ENCODE data around the gene HYAL3. TPM values are rescaled to one million over a fixed set of nuclear protein-coding genes. Genes with fewer than 3 reads are reported as not detected.
A peak's percentile ranks its signal among the peaks of the same experiment; 100 is the strongest.
"Not testable (repeated sequence)": the region's sequence is repeated elsewhere in the genome, so short reads cannot be mapped to it uniquely, and the experiment has no call there.

Gene HYAL3
- total RNA-seq, 2 experiments from 2014 or later: 3.0 to 3.2 TPM

GRCh38 chr3:50245251-50245745, 53.9 kb downstream of the HYAL3 start:
- intact Hi-C loops (cut with DNase I, micrococcal nuclease): no loop called here
- H3K27ac ChIP-seq (ENCODE audit: low read depth in 1 of 2, low read length in 2 of 2): peak overlapping the region; percentile 89 to 90
- H3K4me3 ChIP-seq (ENCODE audit: low read length): peak overlapping the region; percentile 47
- TF ChIP-seq, protein P1, sequence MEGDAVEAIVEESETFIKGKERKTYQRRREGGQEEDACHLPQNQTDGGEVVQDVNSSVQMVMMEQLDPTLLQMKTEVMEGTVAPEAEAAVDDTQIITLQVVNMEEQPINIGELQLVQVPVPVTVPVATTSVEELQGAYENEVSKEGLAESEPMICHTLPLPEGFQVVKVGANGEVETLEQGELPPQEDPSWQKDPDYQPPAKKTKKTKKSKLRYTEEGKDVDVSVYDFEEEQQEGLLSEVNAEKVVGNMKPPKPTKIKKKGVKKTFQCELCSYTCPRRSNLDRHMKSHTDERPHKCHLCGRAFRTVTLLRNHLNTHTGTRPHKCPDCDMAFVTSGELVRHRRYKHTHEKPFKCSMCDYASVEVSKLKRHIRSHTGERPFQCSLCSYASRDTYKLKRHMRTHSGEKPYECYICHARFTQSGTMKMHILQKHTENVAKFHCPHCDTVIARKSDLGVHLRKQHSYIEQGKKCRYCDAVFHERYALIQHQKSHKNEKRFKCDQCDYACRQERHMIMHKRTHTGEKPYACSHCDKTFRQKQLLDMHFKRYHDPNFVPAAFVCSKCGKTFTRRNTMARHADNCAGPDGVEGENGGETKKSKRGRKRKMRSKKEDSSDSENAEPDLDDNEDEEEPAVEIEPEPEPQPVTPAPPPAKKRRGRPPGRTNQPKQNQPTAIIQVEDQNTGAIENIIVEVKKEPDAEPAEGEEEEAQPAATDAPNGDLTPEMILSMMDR (IDR thresholded peaks at IDR 0.05): no peak
- H3K36me3 ChIP-seq (ENCODE audit: insufficient read depth, low read length): peaks cover 56% of the 10 kb centered on the region
- ChIA-PET CTCF (interaction anchor here (2.2 to 5.9 kb wide), 2 partner anchors 17 to 50 kb away, joined by 53 to 71 read pairs; no protein-coding TSS in a partner anchor), POLR2A (interaction anchor here (2.4 to 7.4 kb wide), 2 partner anchors 18 to 47 kb away, joined by 7 to 55 read pairs; partner anchors contain the start of gene IFRD2)
- H3K9me3 Mint-ChIP-seq: no peaks in the 10 kb centered on the region
- no peaks in the 10 kb centered on the region for H3K9me3 ChIP-seq (ENCODE audit: control insufficient read depth in 1 of 2, insufficient read depth in 1 of 2, low read length in 2 of 2)
- H3K4me3 Mint-ChIP-seq: peak overlapping the region; percentile 83
- ATAC-seq (ENCODE audit: poor library complexity): no peak
- H3K4me1 Mint-ChIP-seq (ENCODE audit: low read depth): peaks cover 77% of the 10 kb centered on the region
- H3K27ac Mint-ChIP-seq: peak overlapping the region; percentile 92
- no peak for DNase-seq
- no peaks in the 10 kb centered on the region for H3K27me3 Mint-ChIP-seq
- peaks cover 40% of the 10 kb centered on the region for H3K36me3 Mint-ChIP-seq (ENCODE audit: low read depth)
- no peaks in the 10 kb centered on the region for H3K27me3 ChIP-seq (ENCODE audit: control insufficient read depth in 1 of 2, insufficient read depth in 2 of 2, low read length in 2 of 2)
- peaks cover 100% of the 10 kb centered on the region for H3K4me1 ChIP-seq (ENCODE audit: insufficient read depth, low read length)

- peaks cover 40% of the 10 kb centered on the region for H3K36me3 Mint-ChIP-seq (ENCODE audit: low read depth)
- intact Hi-C loops (cut with DNase I, micrococcal nuclease); H3K9me3 ChIP-seq (ENCODE audit: control insufficient read depth in 1 of 2, insufficient read depth in 1 of 2, low read length in 2 of 2); ATAC-seq (ENCODE audit: poor library complexity); H3K9me3 Mint-ChIP-seq; H3K27me3 ChIP-seq (ENCODE audit: control insufficient read depth in 1 of 2, insufficient read depth in 2 of 2, low read length in 2 of 2); DNase-seq; H3K4me3 ChIP-seq (ENCODE audit: low read length); H3K27me3 Mint-ChIP-seq: not testable (repeated sequence)
- H3K27ac Mint-ChIP-seq: peak overlapping the region; percentile 92
- ChIA-PET CTCF (interaction anchor here (4.1 to 5.9 kb wide), 2 partner anchors 18 to 50 kb away, joined by 24 to 53 read pairs; no protein-coding TSS in a partner anchor), POLR2A (interaction anchor here (1.0 to 7.4 kb wide), 2 partner anchors 9 to 17 kb away, joined by 3 to 55 read pairs; no protein-coding TSS in a partner anchor)
- Histone ChIP-seq H3K4me1 (ENCODE audit: insufficient read depth, low read length) (peaks cover 100% of the 10 kb centered on the region), H3K36me3 (ENCODE audit: insufficient read depth, low read length) (peaks cover 56% of the 10 kb centered on the region), H3K27ac (ENCODE audit: low read depth in 1 of 2, low read length in 2 of 2) (peak overlapping the region; percentile 7 to 90)
- peaks cover 77% of the 10 kb centered on the region for H3K4me1 Mint-ChIP-seq (ENCODE audit: low read depth)
- H3K4me3 Mint-ChIP-seq: peak overlapping the region; percentile 30
Measured at GRCh38 chr3:50244813-50245212, 54.4 kb downstream of the HYAL3 start.

DNA sequence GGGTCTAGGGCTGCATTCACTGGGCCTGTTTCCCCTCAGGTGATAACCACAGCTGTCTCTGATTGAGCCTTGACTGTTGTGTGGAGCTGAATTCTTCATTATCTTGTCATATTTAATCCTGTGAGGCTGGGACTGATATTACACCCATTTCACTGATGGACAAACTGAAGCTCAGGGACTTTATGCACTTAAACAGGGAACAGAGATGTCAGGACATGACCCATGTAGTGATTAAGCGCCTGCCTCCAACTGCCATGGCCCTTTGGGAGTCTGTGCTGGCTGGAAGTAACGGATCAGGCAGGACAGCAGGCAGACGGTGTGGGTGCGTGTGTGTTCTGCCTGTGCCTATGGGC, 55.7 kb downstream of the HYAL3 start:
- H3K4me1 ChIP-seq (ENCODE audit: insufficient read depth, low read length): peaks cover 100% of the 10 kb centered on the region
- Mint-ChIP-seq H3K27me3 (no peaks in the 10 kb centered on the region), H3K27ac (peak overlapping the region; percentile 92), H3K4me1 (ENCODE audit: low read depth) (peaks cover 81% of the 10 kb centered on the region), H3K36me3 (ENCODE audit: low read depth) (peaks cover 43% of the 10 kb centered on the region), H3K9me3 (no peaks in the 10 kb centered on the region), H3K4me3 (peak overlapping the region; percentile 46)
- DNase-seq: no peak
- TF ChIP-seq, protein P1 (IDR thresholded peaks at IDR 0.05): no peak
- ChIA-PET POLR2A (interaction anchor here (0.8 to 7.4 kb wide), 3 partner anchors 8 to 16 kb away, joined by 3 to 55 read pairs (median 3); no protein-coding TSS in a partner anchor), CTCF (interaction anchor here (1.5 to 5.9 kb wide), 3 partner anchors 13 to 49 kb away, joined by 4 to 53 read pairs (median 24); no protein-coding TSS in a partner anchor)
- H3K27ac ChIP-seq (ENCODE audit: low read depth in 1 of 2, low read length in 2 of 2): peak overlapping the region; percentile 80 to 87
- H3K27me3 ChIP-seq (ENCODE audit: control insufficient read depth in 1 of 2, insufficient read depth in 2 of 2, low read length in 2 of 2): no peaks in the 10 kb centered on the region
- intact Hi-C loops (cut with DNase I, micrococcal nuclease): no loop called here
- H3K4me3 ChIP-seq (ENCODE audit: low read length): peak overlapping the region; percentile 13
- H3K36me3 ChIP-seq (ENCODE audit: insufficient read depth, low read length): peaks cover 59% of the 10 kb centered on the region
- no peak for ATAC-seq (ENCODE audit: poor library complexity)
- no peaks in the 10 kb centered on the region for H3K9me3 ChIP-seq (ENCODE audit: control insufficient read depth in 1 of 2, insufficient read depth in 1 of 2, low read length in 2 of 2)
